ENCODE data around the gene PGS1. TPM values are rescaled to one million over a fixed set of nuclear protein-coding genes. Genes with fewer than 3 reads are reported as not detected.
A peak's percentile ranks its signal among the peaks of the same experiment; 100 is the strongest.

Gene PGS1
- total RNA-seq, 2 donors from 2014 or later, result 33.3 to 40.2 TPM

DNA sequence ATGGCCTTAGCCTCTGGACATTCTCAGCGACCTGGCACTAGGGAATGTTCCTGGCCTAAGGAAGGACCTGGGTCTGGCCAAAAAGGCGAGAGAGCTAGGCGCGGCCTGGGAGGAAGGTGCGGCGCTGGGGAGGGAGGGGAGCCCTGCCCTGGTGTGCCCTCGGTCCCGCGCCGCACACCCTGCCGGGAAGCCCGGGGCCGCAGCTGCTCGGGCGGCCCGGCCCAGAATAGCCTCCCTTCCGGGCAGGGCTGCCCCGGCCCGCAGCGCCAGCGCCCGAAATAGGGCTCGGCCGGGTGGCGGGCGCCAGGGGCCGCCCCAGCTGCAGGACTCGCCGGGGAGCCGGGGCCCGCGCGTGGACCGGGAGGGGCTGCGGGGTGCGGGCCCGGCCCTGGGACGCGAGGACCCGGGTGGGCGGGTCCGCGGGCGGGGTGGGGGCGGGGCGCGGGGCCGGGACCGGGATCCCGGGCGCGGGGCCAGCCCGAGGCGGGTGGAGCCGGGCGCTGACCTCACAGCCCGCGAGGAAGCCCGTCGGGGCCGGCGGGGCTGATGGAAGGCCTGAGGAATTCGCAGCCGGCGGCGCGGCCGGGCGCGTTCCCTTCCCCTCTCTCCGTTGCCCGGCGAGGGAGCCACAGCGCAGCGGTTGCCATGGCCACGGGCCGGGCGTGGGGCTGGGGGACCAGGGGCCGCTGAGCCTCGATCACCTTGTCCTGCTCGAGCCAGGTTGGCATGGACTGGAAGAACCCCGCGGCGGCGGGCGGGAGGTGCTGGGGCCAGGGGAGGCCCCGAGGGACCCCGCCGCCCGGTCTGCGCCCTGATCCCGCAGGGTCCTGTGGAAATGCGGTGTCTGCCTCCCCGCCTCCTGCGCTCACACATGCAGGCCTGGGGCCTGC lies 36.6 kb upstream of the PGS1 start:
- peak; percentile 79 for DNase-seq
- Histone ChIP-seq H3K9ac (ENCODE audit: low read depth in 2 of 2, low read length in 2 of 2) (peak overlapping the region; percentile 63 to 86), H3K27ac (peak overlapping the region; percentile 85), H3K4me3 (peak overlapping the region; percentile 39), H3K9me3 (no peaks in the 10 kb centered on the region), H3K27me3 (no peaks in the 10 kb centered on the region), H3K4me1 (no peaks in the 10 kb centered on the region), H3K36me3 (no peaks in the 10 kb centered on the region)
- TF ChIP-seq, protein P1, sequence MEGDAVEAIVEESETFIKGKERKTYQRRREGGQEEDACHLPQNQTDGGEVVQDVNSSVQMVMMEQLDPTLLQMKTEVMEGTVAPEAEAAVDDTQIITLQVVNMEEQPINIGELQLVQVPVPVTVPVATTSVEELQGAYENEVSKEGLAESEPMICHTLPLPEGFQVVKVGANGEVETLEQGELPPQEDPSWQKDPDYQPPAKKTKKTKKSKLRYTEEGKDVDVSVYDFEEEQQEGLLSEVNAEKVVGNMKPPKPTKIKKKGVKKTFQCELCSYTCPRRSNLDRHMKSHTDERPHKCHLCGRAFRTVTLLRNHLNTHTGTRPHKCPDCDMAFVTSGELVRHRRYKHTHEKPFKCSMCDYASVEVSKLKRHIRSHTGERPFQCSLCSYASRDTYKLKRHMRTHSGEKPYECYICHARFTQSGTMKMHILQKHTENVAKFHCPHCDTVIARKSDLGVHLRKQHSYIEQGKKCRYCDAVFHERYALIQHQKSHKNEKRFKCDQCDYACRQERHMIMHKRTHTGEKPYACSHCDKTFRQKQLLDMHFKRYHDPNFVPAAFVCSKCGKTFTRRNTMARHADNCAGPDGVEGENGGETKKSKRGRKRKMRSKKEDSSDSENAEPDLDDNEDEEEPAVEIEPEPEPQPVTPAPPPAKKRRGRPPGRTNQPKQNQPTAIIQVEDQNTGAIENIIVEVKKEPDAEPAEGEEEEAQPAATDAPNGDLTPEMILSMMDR (IDR thresholded peaks at IDR 0.05), result no peak
- intact Hi-C loops (cut with DNase I), result no loop called here

DNA sequence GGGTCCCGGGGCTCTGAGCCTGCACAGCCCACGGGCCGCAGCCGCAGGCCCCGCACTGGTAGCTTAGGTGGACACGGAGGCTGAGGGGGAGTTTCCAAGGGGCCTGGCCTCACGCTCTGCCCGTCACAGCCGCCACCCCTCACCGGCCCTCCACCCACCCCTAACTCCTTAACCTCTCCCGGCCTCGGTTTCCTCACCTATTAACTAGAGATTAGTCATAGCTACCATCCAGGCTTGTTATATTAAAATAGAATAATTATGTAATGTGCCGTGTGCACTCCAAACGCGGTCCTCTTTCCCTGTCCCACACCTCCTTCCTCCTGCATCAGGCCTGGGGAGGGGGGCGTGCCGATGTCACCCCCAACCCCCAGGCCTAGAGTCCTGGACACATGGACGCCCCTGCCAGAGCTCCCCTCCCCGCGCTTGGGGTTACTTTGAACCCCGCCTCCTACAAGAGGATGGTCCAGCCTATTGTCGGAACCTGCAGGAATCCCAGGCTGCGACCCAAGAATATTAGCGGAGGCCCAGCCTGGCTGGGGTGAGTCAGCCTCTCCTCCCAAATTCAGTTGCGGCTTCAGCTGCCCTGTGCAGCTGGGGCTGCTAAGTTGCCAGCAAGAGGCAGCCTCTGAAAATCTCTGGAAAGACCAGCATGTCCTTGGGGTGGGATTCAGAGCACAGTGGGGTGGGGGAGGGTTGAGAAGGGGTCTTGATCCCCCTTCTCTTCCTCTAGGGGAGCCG lies 35.8 kb upstream of the PGS1 start:
- TF ChIP-seq, protein P1 (IDR thresholded peaks at IDR 0.05), result no peak
- Histone ChIP-seq H3K4me3 (peak overlapping the region; percentile 39), H3K27ac (peak overlapping the region; percentile 85), H3K9ac (ENCODE audit: low read depth in 2 of 2, low read length in 2 of 2) (peak overlapping the region; percentile 63 to 86), H3K36me3 (no peaks in the 10 kb centered on the region), H3K4me1 (no peaks in the 10 kb centered on the region), H3K27me3 (no peaks in the 10 kb centered on the region), H3K9me3 (no peaks in the 10 kb centered on the region)
- DNase-seq, result peak; percentile 62
- intact Hi-C loops (cut with DNase I), result no loop called here

DNA sequence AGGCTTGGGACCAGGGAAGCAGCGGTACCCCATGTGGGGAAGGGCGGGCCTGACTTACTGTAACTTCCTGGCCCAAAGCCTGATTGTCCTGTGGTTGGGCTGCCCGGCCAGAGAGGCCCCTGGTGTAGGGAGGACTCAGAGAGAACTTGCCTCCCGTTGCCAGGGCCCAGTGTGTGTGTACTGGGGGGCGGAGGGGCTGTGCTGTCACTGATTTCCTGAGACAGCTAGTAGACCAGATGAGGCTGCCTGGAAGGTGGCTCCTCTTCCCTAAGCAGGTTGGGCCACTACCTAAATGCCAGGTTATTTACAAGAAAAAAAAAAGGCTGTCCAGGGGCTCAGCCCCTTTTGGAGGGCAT lies 35.3 kb upstream of the PGS1 start:
- Histone ChIP-seq H3K9me3 (no peaks in the 10 kb centered on the region), H3K36me3 (no peaks in the 10 kb centered on the region), H3K4me1 (no peaks in the 10 kb centered on the region), H3K27ac (peak overlapping the region; percentile 85), H3K4me3 (no peak overlapping the region), H3K27me3 (no peaks in the 10 kb centered on the region), H3K9ac (ENCODE audit: low read depth in 2 of 2, low read length in 2 of 2) (peak overlapping the region; percentile 8 to 55)
- TF ChIP-seq, protein P1 (IDR thresholded peaks at IDR 0.05), result no peak
- no peak for DNase-seq
- intact Hi-C loops (cut with DNase I), result no loop called here

DNA sequence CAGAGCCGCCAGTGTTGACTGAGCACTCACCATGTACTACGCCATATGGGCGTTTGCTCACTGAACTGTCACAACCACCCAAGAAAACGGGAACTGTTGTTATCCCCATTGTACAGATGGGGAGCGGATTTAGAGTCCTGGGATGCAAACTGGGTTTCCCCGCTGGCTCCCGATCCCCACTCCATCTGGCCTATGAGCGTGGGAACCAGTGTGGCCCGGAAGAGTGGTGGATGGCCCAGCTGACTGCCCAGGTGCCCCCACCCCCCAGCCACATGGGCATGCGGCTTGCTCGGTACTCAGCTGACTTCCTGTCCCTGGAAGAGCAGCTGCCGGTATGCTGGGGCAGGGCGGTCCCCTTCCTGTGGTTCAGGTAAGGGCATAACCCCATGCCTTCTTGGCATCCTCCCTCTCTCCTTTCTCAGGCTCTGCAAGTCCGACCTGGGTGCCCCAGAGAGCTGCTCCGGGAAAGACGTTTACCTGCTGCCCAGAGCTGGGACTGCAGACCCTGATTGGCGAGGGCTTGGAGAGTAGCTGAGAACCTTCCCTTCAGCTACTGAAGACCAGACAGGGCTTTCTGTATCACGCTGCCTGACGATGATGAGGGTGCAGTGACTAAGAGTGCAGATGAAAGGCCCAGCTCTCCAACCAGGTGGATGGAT lies 34.8 kb upstream of the PGS1 start:
- Histone ChIP-seq H3K36me3 (no peaks in the 10 kb centered on the region), H3K9me3 (no peaks in the 10 kb centered on the region), H3K27ac (peak overlapping the region; percentile 85), H3K27me3 (no peaks in the 10 kb centered on the region), H3K9ac (ENCODE audit: low read depth in 2 of 2, low read length in 2 of 2) (peak overlapping the region; percentile 8 to 55), H3K4me3 (no peak overlapping the region), H3K4me1 (no peaks in the 10 kb centered on the region)
- DNase-seq, result peak; percentile 53
- TF ChIP-seq, protein P1 (IDR thresholded peaks at IDR 0.05), result no peak
- intact Hi-C loops (cut with DNase I), result no loop called here

DNA sequence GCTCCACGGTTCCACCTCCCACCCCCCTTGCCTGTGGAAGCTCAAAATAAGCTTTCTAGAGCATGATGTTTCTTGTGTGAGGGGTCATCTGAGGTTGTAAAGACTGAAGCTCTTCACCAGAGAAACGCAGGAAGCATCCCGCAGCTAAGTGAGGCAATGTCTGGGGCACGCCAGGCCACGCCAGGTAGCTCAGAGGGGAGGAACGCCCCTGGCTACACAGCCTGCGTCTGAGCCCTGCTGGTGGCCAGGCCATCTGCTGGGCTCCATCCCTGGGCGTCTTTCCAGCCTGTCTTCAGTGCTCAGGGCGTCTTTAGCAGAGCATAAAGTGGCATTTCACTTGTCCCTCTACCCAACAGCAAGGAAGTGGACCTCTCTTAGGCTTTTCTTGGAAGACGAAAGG lies 33.8 kb upstream of the PGS1 start:
- TF ChIP-seq, protein P1 (IDR thresholded peaks at IDR 0.05), result no peak
- Histone ChIP-seq H3K36me3 (no peaks in the 10 kb centered on the region), H3K4me1 (no peaks in the 10 kb centered on the region), H3K27me3 (no peaks in the 10 kb centered on the region), H3K27ac (no peak overlapping the region), H3K9me3 (no peaks in the 10 kb centered on the region), H3K4me3 (no peak overlapping the region), H3K9ac (ENCODE audit: low read depth in 2 of 2, low read length in 2 of 2) (no peak overlapping the region)
- intact Hi-C loops (cut with DNase I), result no loop called here
- no peak for DNase-seq

Data from colonic mucosa (tissue), 4 donors.